H1 (cell line): ENCODE data around the gene CFAP74. TPM values are rescaled to one million over a fixed set of nuclear protein-coding genes. Genes with fewer than 3 reads are reported as not detected.

Experiments used
- CREB1 ChIP-seq: IDR thresholded peaks from 2 replicates; pipeline ENCODE4 v1.6.1; 2012; ENCODE audit warnings: inconsistent platforms
- YY1 ChIP-seq: IDR thresholded peaks from 2 replicates; pipeline ENCODE4 v1.6.1; 2011; ENCODE audit warnings: low read depth, mild to moderate bottlenecking, low read length
- polyA plus RNA-seq, 7 experiments: library from polyadenylated mRNA; depleted of rRNA in 3 of 7; stranded (reverse) in 5 of 7; unstranded in 2 of 7; fragments of >200 nt in 5 of 7; fragments of 200-250 nt in 2 of 7; gene quantifications; 1 replicate in 5 of 7; 2 replicates in 1 of 7; 4 replicates in 1 of 7; pipeline versions ENCODE4 v1.2.1 to v1.2.3, GENCODE V29; 2011 to 2013; ENCODE audit warnings: missing spikeins in 2 of 7, mixed read lengths in 2 of 7
- total RNA-seq: library from RNA; stranded (reverse); fragmentation: NEBNext Ultra II Directional; extraction: Animal tissue kit (Norgen Biotek cat#: 25700); gene quantifications from 2 replicates; pipeline ENCODE4 v1.2.1, GENCODE V29; 2021
- TF ChIP-seq, protein P1 (sequence below): IDR thresholded peaks from 2 replicates; pipeline ENCODE4 v1.6.1; 2012; ENCODE audit warnings: inconsistent platforms

CFAP74 gene
- total and polyA plus RNA-seq, 2 of the 8 experiments (the other 6 are each of a cell fraction or from before 2014, with no cell fraction given): 0.09 to 0.20 TPM

DNA sequence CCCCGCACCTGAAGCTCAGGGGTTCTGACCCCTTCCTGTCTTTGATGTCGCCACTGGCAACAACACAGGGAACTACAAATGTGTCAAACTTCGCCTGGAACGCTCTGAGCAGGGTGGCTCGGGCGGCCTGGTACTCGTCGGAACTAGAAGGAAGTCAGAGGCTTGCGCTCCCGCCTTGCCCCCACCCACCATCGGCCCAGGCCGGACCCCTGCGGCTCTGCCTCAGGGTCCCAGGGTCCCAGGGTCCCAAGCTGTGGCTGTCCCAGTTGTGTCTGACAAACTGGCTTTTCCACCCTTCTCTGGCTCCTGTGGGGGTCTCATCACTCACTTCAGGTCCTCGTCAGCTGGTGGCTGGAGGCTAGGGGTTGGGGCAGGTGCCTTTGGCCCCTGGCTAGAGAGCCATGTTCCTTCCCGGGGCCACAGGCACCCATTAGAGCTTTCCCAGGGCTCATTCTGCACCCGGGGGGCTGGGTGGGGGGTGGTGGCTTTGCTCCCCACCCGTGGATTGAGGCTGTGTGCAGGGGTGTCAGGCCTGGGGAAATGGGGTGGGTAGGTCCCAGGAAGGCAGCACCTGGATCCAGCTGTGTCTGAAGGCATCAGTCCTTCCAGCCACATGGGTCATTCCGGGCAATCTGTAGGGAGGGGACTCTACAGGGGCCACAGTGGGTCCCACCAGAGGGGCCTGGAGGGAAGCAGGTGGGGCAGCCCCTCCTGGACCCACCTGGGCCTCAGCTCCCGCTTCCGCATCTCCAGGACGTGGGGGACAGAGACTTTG lies 76.5 kb downstream of the CFAP74 start (continued):
- TF ChIP-seq, protein P1, sequence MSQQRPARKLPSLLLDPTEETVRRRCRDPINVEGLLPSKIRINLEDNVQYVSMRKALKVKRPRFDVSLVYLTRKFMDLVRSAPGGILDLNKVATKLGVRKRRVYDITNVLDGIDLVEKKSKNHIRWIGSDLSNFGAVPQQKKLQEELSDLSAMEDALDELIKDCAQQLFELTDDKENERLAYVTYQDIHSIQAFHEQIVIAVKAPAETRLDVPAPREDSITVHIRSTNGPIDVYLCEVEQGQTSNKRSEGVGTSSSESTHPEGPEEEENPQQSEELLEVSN: no peak
- TF ChIP-seq CREB1: no peak
- TF ChIP-seq YY1: no peak
- TF ChIP-seq, all 59 proteins: peak for 0
